ENCODE measurements around the gene IPO4. TPM values are rescaled to one million over a fixed set of nuclear protein-coding genes. Genes with fewer than 3 reads are reported as not detected.

Gene IPO4
- total and polyA plus RNA-seq, 9 of the 15 experiments (the other 6 are each of a cell fraction or from before 2014, with no cell fraction given) = 7.3 to 122 (median 31.8) TPM

DNA sequence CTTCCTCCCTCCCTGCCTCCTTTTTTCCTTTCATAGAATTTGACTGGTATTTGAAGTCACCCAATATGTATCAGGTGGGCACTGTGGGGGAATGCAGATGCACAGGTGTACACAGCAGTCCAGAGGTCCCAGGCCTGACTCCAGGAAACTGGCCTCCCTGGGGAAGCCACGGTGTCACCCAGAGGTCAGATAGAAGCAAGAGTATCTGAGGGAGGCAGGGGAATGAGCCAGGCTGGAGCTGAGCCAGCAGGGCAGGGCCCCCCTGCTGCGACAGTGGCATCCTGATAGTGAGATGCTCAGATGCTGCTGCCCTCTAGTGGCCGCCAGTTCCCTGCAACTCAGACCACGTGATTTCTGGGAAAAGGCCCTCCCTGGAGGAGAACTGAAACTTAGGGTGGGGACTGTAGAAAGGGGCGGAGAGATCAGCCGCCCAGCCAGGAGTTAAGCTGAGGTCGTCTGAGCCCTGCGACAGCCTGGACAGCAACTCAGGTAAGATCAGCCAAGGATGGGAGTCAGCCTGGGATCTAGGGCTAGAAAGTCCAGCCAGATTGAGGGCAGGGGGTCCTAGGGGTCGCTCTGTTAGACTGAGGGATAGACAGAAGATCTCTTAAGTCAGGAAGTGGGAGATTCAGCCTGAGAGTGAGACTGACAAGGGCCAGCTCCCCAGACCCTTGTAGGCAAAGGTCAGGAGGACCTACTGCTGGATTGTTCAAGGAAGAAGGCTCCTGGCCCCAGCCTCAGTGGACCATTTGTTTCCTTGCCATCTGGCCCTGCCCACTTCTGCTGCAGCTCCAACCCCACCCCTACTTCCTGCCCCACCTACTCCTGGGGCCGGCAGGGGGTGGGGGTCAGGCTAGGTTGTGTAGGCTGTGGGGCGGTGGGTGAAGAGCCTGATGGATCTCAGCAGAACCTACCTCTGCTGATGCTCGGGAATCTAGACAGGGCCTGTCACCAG is 27.5 kb downstream of the IPO4 start, which contains the start of gene IRF9 (continued):
- TF ChIP-seq, protein P1, sequence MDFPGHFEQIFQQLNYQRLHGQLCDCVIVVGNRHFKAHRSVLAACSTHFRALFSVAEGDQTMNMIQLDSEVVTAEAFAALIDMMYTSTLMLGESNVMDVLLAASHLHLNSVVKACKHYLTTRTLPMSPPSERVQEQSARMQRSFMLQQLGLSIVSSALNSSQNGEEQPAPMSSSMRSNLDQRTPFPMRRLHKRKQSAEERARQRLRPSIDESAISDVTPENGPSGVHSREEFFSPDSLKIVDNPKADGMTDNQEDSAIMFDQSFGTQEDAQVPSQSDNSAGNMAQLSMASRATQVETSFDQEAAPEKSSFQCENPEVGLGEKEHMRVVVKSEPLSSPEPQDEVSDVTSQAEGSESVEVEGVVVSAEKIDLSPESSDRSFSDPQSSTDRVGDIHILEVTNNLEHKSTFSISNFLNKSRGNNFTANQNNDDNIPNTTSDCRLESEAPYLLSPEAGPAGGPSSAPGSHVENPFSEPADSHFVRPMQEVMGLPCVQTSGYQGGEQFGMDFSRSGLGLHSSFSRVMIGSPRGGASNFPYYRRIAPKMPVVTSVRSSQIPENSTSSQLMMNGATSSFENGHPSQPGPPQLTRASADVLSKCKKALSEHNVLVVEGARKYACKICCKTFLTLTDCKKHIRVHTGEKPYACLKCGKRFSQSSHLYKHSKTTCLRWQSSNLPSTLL (IDR thresholded peaks at IDR 0.05) = no peak
- peak; percentile 80 for TF ChIP-seq EP400 (IDR thresholded peaks at IDR 0.05)
- TF ChIP-seq JUN (IDR thresholded peaks at IDR 0.05; ENCODE audit: borderline replicate concordance, low read depth, low read length) = peak; percentile 52; the same call in 1 of the 2 replicates
- TF ChIP-seq JUN (CRISPR knock-in tag; IDR thresholded peaks at IDR 0.05; ENCODE audit: borderline replicate concordance) = no peak
- TF ChIP-seq ZBTB17 (CRISPR knock-in tag; IDR thresholded peaks at IDR 0.05) = 0 out of 2 replicates have a peak, but pooled peaks have one; percentile 17
- TF ChIP-seq ZNF253 (CRISPR knock-in tag; conservative IDR thresholded peaks at IDR 0.05) = no peak
- no peak for TF ChIP-seq RBM17 (IDR thresholded peaks at IDR 0.05; ENCODE audit: borderline replicate concordance, low read depth, low read length)
- no peak for TF ChIP-seq MXI1 (IDR thresholded peaks at IDR 0.05; ENCODE audit: low read depth, low read length)
- TF ChIP-seq TCFL5 (CRISPR knock-in tag; conservative IDR thresholded peaks at IDR 0.05) = no peak
- peak; percentile 73 for TF ChIP-seq SOX6 (IDR thresholded peaks at IDR 0.05)
- TF ChIP-seq, protein P2, sequence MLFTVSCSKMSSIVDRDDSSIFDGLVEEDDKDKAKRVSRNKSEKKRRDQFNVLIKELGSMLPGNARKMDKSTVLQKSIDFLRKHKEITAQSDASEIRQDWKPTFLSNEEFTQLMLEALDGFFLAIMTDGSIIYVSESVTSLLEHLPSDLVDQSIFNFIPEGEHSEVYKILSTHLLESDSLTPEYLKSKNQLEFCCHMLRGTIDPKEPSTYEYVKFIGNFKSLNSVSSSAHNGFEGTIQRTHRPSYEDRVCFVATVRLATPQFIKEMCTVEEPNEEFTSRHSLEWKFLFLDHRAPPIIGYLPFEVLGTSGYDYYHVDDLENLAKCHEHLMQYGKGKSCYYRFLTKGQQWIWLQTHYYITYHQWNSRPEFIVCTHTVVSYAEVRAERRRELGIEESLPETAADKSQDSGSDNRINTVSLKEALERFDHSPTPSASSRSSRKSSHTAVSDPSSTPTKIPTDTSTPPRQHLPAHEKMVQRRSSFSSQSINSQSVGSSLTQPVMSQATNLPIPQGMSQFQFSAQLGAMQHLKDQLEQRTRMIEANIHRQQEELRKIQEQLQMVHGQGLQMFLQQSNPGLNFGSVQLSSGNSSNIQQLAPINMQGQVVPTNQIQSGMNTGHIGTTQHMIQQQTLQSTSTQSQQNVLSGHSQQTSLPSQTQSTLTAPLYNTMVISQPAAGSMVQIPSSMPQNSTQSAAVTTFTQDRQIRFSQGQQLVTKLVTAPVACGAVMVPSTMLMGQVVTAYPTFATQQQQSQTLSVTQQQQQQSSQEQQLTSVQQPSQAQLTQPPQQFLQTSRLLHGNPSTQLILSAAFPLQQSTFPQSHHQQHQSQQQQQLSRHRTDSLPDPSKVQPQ (CRISPR knock-in tag; IDR thresholded peaks at IDR 0.05; ENCODE audit: borderline replicate concordance) = no peak
- peak in 1 of 2 experiments; percentile 38; a peak in 1 of 4 replicates for TF ChIP-seq FOXK2 (conservative IDR thresholded peaks at IDR 0.05 in 1 of 2, IDR thresholded peaks at IDR 0.05 in 1 of 2; ENCODE audit: low read depth in 2 of 2)
- 0 out of 2 replicates have a peak, but pooled peaks have one; percentile 32 for TF ChIP-seq KLF16 (IDR thresholded peaks at IDR 0.05)
- TF ChIP-seq ZSCAN29 (IDR thresholded peaks at IDR 0.05) = no peak
- TF ChIP-seq, protein P3, sequence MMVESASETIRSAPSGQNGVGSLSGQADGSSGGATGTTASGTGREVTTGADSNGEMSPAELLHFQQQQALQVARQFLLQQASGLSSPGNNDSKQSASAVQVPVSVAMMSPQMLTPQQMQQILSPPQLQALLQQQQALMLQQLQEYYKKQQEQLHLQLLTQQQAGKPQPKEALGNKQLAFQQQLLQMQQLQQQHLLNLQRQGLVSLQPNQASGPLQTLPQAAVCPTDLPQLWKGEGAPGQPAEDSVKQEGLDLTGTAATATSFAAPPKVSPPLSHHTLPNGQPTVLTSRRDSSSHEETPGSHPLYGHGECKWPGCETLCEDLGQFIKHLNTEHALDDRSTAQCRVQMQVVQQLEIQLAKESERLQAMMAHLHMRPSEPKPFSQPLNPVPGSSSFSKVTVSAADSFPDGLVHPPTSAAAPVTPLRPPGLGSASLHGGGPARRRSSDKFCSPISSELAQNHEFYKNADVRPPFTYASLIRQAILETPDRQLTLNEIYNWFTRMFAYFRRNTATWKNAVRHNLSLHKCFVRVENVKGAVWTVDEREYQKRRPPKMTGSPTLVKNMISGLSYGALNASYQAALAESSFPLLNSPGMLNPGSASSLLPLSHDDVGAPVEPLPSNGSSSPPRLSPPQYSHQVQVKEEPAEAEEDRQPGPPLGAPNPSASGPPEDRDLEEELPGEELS (CRISPR knock-in tag; IDR thresholded peaks at IDR 0.05; ENCODE audit: borderline replicate concordance) = no peak
- TF ChIP-seq TOE1 (IDR thresholded peaks at IDR 0.05; ENCODE audit: borderline replicate concordance) = peak; percentile 97
- no peak for TF ChIP-seq TOE1 (CRISPR knock-in tag; IDR thresholded peaks at IDR 0.05; ENCODE audit: borderline replicate concordance, low read depth)
- TF ChIP-seq, protein P4, sequence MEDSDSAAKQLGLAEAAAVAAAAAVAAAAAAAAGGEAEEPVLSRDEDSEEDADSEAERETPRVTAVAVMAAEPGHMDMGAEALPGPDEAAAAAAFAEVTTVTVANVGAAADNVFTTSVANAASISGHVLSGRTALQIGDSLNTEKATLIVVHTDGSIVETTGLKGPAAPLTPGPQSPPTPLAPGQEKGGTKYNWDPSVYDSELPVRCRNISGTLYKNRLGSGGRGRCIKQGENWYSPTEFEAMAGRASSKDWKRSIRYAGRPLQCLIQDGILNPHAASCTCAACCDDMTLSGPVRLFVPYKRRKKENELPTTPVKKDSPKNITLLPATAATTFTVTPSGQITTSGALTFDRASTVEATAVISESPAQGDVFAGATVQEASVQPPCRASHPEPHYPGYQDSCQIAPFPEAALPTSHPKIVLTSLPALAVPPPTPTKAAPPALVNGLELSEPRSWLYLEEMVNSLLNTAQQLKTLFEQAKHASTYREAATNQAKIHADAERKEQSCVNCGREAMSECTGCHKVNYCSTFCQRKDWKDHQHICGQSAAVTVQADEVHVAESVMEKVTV (CRISPR knock-in tag; IDR thresholded peaks at IDR 0.05) = peak; percentile 41
- peak; percentile 67 for TF ChIP-seq SMAD1 (IDR thresholded peaks at IDR 0.05; ENCODE audit: low read depth, low read length, partially characterized antibody)
